ENCODE results near the gene C4BPB. TPM values are rescaled to one million over a fixed set of nuclear protein-coding genes. Genes with fewer than 3 reads are reported as not detected.

Gene C4BPB
- total and polyA plus RNA-seq, 2 of the 13 experiments (the other 11 are each of a cell fraction or from before 2014, with no cell fraction given): 155 to 266 TPM

- TF ChIP-seq, protein P1, sequence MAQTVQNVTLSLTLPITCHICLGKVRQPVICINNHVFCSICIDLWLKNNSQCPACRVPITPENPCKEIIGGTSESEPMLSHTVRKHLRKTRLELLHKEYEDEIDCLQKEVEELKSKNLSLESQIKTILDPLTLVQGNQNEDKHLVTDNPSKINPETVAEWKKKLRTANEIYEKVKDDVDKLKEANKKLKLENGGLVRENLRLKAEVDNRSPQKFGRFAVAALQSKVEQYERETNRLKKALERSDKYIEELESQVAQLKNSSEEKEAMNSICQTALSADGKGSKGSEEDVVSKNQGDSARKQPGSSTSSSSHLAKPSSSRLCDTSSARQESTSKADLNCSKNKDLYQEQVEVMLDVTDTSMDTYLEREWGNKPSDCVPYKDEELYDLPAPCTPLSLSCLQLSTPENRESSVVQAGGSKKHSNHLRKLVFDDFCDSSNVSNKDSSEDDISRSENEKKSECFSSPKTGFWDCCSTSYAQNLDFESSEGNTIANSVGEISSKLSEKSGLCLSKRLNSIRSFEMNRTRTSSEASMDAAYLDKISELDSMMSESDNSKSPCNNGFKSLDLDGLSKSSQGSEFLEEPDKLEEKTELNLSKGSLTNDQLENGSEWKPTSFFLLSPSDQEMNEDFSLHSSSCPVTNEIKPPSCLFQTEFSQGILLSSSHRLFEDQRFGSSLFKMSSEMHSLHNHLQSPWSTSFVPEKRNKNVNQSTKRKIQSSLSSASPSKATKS (CRISPR knock-in tag; IDR thresholded peaks at IDR 0.05): no peak
- TF ChIP-seq ZNF160 (CRISPR knock-in tag; IDR thresholded peaks at IDR 0.05): no peak
- TF ChIP-seq CC2D1A (CRISPR knock-in tag; IDR thresholded peaks at IDR 0.05): no peak
- TF ChIP-seq AFF4 (CRISPR knock-in tag; IDR thresholded peaks at IDR 0.05): no peak
- peak; percentile 82; the same call in 1 of the 2 replicates for TF ChIP-seq KLF11 (CRISPR knock-in tag; IDR thresholded peaks at IDR 0.05)
- TF ChIP-seq SAP130 (CRISPR knock-in tag; IDR thresholded peaks at IDR 0.05; ENCODE audit: low read depth): peak; percentile 94
- TF ChIP-seq, protein P2, sequence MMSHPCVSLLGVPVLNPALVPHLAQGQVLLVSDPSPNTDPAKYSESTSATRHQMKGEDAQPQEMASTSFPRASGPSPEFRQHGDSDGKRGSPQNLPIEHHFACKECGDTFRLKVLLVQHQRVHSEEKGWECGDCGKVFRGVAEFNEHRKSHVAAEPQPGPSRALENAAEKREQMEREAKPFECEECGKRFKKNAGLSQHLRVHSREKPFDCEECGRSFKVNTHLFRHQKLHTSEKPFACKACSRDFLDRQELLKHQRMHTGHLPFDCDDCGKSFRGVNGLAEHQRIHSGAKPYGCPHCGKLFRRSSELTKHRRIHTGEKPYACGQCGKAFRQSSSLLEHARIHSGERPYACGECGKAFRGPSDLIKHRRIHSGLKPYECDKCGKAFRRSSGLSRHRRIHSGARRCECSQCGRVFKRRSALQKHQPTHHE (CRISPR knock-in tag; IDR thresholded peaks at IDR 0.05; ENCODE audit: borderline replicate concordance): no peak; the same call in 1 of the 2 replicates
- no peak for TF ChIP-seq HNRNPH1 (optimal IDR thresholded peaks at IDR 0.05; ENCODE audit: low read depth, low read length)
- no peak; the same call in 1 of the 2 replicates for TF ChIP-seq ZNF652 (CRISPR knock-in tag; IDR thresholded peaks at IDR 0.05; ENCODE audit: borderline replicate concordance, low read depth)
- no peak for TF ChIP-seq HIC2 (CRISPR knock-in tag; IDR thresholded peaks at IDR 0.05; ENCODE audit: low read depth)
- no peak for TF ChIP-seq ARNTL (CRISPR knock-in tag; IDR thresholded peaks at IDR 0.05)
- no peak for TF ChIP-seq CCAR2 (optimal IDR thresholded peaks at IDR 0.05; ENCODE audit: low read depth, low read length)
- TF ChIP-seq ZNF354B (CRISPR knock-in tag; IDR thresholded peaks at IDR 0.05): no peak
- TF ChIP-seq ELF1 (CRISPR knock-in tag; IDR thresholded peaks at IDR 0.05): peak; percentile 34; the same call in 1 of the 2 replicates
- no peak for TF ChIP-seq RELA (CRISPR knock-in tag; IDR thresholded peaks at IDR 0.05)
- TF ChIP-seq ZNF335 (CRISPR knock-in tag; IDR thresholded peaks at IDR 0.05): peak; percentile 62; the same call in 1 of the 2 replicates
- TF ChIP-seq PAX8 (CRISPR knock-in tag; IDR thresholded peaks at IDR 0.05; ENCODE audit: borderline replicate concordance): no peak
- TF ChIP-seq NAIF1 (CRISPR knock-in tag; IDR thresholded peaks at IDR 0.05; ENCODE audit: borderline replicate concordance): no peak; the same call in 1 of the 2 replicates
- no peak for TF ChIP-seq SMYD3 (CRISPR knock-in tag; IDR thresholded peaks at IDR 0.05)
- TF ChIP-seq CHD4 (IDR thresholded peaks at IDR 0.05; ENCODE audit: borderline replicate concordance, low read length): no peak
- TF ChIP-seq BRCA1 (CRISPR knock-in tag; IDR thresholded peaks at IDR 0.05): no peak
Observed at GRCh38 chr1:207052911-207053769, 35.5 kb upstream of the C4BPB start, which contains the start of gene PFKFB2 (continued).
